Measurements from ENCODE around the gene PIMREG. TPM values are rescaled to one million over a fixed set of nuclear protein-coding genes. Genes with fewer than 3 reads are reported as not detected.

Gene PIMREG
- total RNA-seq, 4 donors from 2014 or later: 16.0 TPM; not detected in 3

DNA sequence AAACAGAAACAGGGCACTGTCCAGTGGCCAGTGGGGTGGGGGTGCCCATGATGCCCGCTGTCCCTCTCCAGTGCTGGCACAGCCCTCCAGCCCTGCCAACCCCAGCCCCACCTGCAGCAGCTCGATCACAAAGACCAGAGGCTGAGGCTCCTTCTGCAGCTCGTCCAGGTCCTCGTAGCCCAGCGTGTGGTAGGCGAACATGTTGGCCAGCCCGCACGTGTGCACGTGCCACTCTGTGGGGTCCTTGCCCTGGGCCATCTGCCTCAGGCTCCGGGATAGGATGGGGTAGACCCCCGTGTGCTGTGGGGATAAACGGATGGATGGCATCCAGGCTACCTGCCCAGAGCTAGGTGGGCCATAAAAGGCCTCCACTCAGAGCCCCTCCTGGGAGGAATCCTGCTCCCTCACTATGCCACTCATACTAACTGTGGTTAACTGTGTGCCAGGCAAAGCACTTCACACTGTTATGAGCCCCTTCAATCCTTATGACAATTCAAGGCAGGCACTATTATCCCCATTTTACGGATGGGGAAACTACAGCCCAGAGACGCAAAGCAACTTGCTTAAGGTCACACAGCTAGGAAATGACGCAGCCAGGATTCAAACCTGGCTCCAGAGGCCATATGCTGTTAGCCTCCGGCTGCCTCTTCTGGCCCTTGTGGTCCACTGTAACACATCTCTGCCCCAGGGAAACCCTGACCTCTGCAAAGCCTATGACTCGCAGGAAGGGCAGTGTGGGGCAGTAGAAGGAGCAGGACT, 15.9 kb upstream of the PIMREG start:
- H3K4me3 ChIP-seq: no peak overlapping the region
- no peak for DNase-seq
- H3K4me1 ChIP-seq: no peaks in the 10 kb centered on the region
- no peaks in the 10 kb centered on the region for H3K27me3 ChIP-seq
- H3K27ac ChIP-seq: no peak overlapping the region
- H3K9me3 ChIP-seq: no peaks in the 10 kb centered on the region
- TF ChIP-seq CTCF (IDR thresholded peaks at IDR 0.05) (no peak), POLR2A (IDR thresholded peaks at IDR 0.05) (no peak)
- intact Hi-C loops (cut with DNase I; ENCODE audit: low total_unique reads): loop anchor here (5.0 kb wide), 1 partner anchor 841 kb away; no protein-coding TSS in a partner anchor
- no peaks in the 10 kb centered on the region for H3K36me3 ChIP-seq

DNA sequence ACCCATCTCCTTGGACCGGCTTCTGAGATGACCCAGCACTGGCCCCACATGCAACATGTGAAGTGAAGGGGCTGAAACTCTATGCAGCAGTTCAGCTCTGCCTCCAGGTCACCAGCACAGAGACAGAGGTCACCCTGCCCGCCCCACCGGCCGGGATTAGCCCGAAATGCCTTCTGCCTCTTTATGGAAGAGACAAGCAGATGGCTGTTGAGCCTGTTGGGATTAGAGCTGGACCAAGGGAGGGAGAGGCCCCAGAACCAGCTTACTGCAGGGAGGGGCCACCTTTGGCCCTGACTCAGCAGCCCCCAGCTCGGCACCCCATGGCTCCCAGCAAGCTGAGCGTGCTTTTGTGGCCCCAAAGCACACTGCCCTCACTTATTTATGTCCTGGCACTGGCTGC, 15.0 kb upstream of the PIMREG start:
- no peaks in the 10 kb centered on the region for H3K36me3 ChIP-seq
- TF ChIP-seq CTCF (IDR thresholded peaks at IDR 0.05): no peak
- no peak for TF ChIP-seq POLR2A (IDR thresholded peaks at IDR 0.05)
- intact Hi-C loops (cut with DNase I; ENCODE audit: low total_unique reads): loop anchor here (5.0 kb wide), 1 partner anchor 842 kb away; no protein-coding TSS in a partner anchor

GRCh38 chr17:6430769-6431168, 13.5 kb upstream of the PIMREG start:
- intact Hi-C loops (cut with DNase I; ENCODE audit: low total_unique reads): no loop called here
- DNase-seq: no peak

More for the DNA sequence above, 15.0 kb upstream of the PIMREG start:
- H3K9me3 ChIP-seq: no peaks in the 10 kb centered on the region
- no peak overlapping the region for H3K4me3 ChIP-seq
- H3K27ac ChIP-seq: no peak overlapping the region
- DNase-seq: no peak
- no peaks in the 10 kb centered on the region for H3K4me1 ChIP-seq
- H3K27me3 ChIP-seq: no peaks in the 10 kb centered on the region

GRCh38 chr17:6435051-6435450, 9.2 kb upstream of the PIMREG start, which contains the start of gene AIPL1:
TSS of gene AIPL1 (minus strand) at chr17:6435121. CDS start at chr17:6435104, 17 bp downstream.
- Histone ChIP-seq H3K36me3 (no peaks in the 10 kb centered on the region), H3K27ac (no peak within 1 kb of the TSS), H3K9me3 (no peaks in the 10 kb centered on the region), H3K4me1 (no peaks in the 10 kb centered on the region), H3K4me3 (no peak within 1 kb of the TSS), H3K27me3 (peaks cover 0 to 6% of the 10 kb centered on the region in 2 donors)
- TF ChIP-seq CTCF (IDR thresholded peaks at IDR 0.05): no peak
- TF ChIP-seq POLR2A (IDR thresholded peaks at IDR 0.05): no peak
- DNase-seq: no peak
- intact Hi-C loops (cut with DNase I; ENCODE audit: low total_unique reads): no loop called here

More at GRCh38 chr17:6430769-6431168, 13.5 kb upstream of the PIMREG start:
- H3K36me3 ChIP-seq: no peaks in the 10 kb centered on the region
- no peaks in the 10 kb centered on the region for H3K9me3 ChIP-seq
- no peak overlapping the region for H3K27ac ChIP-seq
- no peaks in the 10 kb centered on the region for H3K27me3 ChIP-seq
- TF ChIP-seq CTCF (IDR thresholded peaks at IDR 0.05) (no peak), POLR2A (IDR thresholded peaks at IDR 0.05) (no peak)
- no peak overlapping the region for H3K4me3 ChIP-seq
- no peaks in the 10 kb centered on the region for H3K4me1 ChIP-seq

DNA sequence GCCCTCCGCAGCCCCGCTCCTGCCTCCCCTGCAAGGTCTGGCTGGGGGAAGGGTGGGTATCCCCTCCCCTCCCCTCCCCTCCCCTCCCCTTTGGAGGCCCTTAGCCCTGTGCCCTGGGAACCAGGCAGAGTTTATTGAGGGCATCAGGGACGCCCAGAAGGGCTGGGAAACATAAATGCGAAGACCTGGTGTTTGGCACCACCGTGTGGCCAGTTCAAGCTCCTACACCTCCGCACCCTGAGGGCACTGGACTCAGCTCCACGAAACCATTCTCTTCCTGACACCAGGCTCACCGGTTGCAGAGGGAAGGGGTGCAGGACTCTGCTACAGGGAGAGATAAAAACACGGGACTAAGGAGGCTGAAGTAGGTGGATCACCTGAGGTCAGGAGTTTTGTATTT, 8.3 kb upstream of the PIMREG start:
- Histone ChIP-seq H3K9me3 (no peaks in the 10 kb centered on the region), H3K4me3 (no peak overlapping the region), H3K27me3 (peaks cover 0 to 6% of the 10 kb centered on the region in 2 donors), H3K27ac (no peak overlapping the region), H3K36me3 (no peaks in the 10 kb centered on the region), H3K4me1 (no peaks in the 10 kb centered on the region)
- intact Hi-C loops (cut with DNase I; ENCODE audit: low total_unique reads): no loop called here
- DNase-seq: peak in 1 of 2 donors; percentile 25
- TF ChIP-seq CTCF (IDR thresholded peaks at IDR 0.05) (peak; percentile 53 to 70 (median 68)), POLR2A (IDR thresholded peaks at IDR 0.05) (no peak)
